D341Med (cell line): ENCODE data around the gene P2RX1.

Source experiments
- DNase-seq: peaks from one replicate; pipeline ENCODE4 v3.0.0; 2012; ENCODE audit warnings: low spot score

Gene P2RX1

DNA sequence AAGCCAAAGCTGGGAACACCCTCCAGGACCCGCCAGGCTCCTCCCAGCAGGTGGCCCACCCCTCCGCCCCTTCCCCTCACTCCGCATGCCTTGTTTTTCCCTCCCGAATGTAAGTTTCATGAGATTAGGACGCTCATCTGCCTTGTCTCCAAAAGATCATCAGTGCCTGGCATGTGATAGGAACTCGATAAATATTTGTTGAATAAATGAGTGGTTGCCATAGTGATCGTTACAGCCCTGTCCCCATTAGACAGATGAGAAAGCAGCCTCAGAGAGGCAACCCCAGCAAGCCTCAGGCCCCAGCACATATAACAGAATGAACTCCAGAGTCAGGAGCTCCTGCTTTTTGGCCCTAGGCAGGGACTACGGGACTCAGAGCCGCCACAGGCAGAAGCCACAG is 28.5 kb downstream of the P2RX1 start:
- DNase-seq: no peak

DNA sequence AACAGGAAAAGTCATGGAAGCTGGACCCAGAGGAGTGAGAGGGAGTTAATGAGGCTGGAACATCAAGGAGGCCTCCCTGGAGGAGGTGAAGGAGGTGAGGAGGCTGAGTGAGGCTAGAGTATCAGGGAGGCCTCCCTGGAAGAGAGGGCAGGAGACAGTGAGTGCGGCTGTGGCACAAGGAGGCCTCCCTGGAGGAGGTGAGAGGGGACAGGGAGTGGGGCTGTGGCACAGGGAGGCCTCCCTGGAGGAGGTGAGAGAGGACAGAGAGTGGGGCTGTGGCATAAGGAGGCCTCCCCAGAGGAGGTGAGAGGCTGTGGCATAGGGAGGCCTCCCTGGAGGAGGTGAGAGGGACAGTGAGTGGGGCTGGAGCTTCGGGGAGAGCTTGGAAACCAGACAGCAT is 28.9 kb downstream of the P2RX1 start:
- no peak for DNase-seq

DNA sequence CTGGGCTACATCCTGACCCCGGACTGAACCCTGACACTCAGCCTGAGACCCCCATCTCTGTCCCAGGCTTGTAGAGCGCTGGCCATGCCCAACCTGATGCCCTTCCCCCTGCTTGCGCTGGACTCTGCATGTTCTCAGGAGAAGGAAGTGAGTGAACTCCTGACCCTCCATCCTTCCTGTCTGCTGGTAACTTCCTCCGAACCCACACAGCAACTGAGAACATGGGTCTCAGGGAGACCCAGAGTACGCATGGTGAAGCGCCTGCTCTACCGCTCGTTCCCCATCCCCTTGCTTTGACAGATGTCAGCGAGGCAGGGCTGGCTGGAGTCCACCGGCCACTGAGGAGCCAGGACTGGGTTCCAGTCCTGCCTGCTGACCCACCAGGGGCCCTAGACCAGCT is 29.5 kb downstream of the P2RX1 start:
- DNase-seq: no peak

DNA sequence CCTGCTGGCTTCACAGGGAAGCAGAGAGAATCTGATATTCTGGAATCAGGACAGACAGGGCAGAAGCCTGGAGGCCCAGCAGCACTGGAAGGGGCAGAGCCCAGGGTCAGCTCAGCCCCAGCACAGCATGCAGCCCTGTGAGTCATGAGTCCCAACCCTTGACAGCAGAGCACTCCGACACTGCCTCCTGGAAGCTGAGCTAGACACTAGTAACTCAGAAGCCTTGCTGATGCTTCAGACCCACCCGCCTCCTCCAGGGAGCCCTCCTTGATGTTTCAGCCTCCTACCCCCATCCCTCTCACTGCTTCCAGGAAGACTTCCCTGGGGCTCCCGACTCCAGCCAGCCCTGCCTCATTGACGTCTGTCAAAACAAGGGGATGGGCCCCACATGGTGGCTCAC is 30.3 kb downstream of the P2RX1 start:
- DNase-seq: no peak

DNA sequence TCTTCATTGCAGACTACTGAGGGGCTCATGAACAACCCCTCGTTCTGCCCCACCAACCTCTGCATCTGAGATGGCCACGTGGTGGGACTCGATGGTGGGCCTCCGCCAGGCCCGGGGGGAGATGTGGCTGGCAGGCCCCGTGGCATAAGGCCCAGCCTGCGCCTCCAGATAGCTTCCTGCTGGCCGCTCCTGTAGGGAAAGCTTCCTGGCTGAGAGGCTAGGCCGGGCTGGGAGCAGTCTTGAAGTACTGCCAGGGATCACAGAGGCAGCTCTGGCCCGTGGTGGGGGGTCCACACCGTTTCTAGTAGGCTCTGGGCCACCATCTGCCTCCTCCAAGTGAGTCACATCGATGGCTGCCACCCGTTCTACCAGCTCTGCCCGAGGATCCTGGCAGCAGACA is 31.0 kb downstream of the P2RX1 start:
- no peak for DNase-seq

DNA sequence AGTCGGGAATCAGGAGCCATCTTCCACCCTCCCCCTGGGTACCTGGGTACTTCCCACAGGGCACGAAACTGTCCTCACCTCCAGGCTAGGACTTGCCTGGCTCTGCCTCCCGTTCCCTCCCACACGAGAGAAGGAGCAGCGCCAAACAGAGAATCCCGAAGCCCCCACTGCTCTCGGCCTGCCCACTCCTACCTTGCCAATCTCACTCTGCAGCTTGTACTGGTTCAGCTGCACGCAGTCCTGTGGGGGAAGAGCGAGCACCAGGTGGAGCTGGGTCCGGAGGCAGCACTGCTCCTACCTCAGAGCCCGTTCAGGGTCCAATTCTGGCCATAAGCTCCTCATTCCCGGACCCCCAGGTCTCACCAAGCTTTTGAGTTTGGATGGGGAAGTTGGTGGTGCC is 32.1 kb downstream of the P2RX1 start:
- no peak for DNase-seq

DNA sequence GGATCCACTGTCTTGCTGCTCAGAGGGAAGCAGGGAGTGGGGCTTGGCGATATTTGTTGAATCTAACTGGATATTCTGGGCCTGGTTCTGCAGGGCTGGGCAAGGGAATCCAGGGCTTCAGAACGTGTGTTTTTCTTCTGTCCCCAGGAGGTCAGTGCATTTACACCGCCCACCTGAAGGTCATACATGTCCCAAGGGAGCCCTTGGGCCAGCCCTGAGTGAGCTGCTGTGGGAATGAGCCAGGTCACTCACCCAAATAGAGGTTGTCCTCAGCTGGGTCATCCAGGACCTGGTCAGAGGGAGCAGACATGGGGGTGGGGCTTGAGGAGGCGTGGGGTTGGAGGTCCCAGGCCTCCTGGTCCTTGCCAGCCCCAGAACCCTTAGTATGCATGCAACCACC is 34.0 kb downstream of the P2RX1 start:
- DNase-seq: no peak

DNA sequence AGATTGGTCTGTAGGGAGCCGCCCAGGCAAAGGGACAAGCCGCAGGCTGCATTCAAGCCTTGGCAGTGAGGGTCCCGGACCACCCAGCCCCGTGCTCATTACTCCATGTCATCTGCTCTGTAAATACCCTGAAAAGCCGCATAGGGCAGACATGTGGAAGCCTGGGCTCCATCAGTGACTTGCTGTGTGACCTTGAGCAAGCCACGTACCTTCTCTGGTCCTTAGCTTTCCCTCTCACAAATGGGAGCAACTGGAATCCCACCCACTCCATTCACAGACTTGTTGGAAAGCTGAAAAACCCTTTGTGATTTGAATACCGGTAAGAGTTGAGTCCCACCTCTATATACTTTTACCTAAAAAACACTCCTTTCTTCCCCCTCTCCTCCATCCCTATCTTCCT is 35.3 kb downstream of the P2RX1 start:
- no peak for DNase-seq

DNA sequence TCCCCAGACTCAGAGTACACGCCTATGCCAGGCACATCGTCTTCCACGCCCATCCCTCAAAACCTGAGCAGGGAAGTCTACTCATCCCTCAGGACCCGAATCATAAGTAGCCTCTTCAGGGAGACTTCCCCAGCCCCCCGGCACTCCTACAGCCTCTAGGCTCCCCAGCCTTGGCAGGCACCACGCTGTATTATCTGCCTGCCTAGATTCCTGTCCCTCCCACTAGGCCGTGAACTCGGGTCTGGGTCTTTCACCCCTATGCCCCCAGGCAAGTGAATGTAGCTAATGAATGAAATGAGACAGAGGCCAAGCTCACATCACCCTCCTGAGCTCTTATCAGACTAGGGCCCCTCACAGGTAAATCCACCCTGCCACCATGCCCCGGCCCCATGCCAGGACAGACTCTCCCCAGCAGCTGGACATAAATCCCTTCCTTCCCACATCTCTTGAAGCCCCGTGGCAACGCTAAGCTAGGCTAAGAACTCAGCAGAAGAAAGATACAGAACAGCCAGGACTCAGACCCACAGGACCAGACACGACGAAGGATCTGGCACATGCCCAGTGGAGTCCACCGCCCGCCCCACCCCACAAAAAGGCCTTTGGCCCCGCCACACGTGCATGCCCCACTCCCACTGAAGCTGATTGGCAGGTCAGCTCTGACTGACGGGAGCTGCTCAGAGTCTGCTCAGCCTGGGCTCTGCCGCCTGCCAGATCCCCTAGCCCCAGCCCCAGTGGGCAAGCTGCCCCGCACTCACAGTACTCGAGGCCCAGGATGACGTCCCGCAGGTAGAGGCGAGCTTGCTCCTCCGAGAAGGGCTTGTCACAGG is 36.5 kb downstream of the P2RX1 start:
- peak; percentile 49 for DNase-seq

DNA sequence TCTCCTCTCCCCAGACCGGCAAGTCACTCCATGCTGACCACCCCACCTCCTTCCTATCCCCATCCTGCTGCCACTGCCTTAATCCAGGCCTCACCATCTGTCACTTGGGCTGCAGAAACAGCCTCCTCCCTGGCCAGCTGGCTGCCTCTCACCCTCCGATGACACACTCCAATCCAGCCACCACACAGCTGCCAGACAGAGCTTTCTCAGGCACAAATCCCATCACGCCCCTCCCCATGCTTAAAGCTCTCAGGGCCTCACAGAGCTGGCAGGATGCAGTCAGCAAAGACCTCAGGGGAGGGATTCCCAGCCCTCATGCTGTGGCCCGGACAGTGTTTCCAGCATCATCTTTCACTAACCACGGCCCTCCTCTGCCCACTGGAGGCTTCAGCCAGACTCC is 37.1 kb downstream of the P2RX1 start:
- DNase-seq: peak; percentile 82

DNA sequence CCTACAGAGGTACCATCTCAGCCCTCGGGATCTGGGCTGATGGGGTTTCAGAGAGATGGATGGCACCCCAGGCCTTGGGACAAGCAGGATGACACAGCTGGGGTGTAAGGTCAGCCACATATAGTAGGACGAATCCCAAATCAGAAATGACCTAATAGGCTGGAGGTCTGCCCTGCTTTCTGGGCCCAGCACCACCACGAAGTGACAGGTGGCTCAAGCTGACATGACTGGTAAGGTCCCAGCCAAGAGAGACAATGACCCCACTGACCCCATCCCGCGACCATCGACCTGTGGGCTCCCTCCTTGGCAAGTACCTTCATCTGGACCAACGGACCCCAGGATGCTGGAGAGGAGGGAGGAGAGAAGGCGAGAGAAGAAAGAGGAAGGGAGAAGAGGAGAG is 39.0 kb downstream of the P2RX1 start:
- DNase-seq: no peak

DNA sequence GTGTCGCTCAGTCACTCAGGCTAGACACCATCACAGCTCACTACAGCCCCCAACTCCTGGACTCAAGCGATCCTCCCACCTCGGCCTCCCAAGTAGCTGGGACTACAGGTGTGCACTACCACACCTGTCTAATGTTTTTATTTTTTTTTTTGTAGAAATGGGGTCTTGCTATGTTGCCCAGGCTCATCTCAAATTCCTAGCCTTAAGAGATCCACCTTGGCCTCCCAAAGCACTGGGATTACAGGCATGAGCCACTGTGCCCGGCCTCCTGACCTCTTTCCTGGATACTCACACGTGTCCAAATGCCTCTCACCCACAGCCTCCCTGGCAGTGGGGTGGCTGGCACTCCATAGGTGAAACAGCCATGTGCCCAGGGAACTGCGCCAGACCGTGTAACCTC is 40.9 kb downstream of the P2RX1 start:
- DNase-seq: no peak

DNA sequence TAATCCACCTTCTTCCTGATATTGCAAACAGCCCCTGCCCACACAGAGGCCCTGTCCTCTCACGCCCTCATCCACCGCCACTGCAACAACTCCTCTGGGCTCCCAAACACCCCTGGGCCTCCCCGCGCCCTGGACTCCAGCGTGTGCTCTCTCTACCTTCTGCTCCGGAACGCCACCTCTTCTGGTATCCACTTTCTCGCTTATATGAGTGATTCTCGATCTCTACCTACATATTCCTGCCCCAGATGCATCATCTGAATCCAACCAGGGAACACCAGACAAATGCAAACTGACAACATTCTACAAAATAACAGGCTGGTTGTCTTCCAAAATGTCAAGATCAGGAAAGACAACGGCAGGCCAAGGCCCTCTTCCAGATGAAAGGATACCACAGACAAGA is 42.4 kb downstream of the P2RX1 start:
- no peak for DNase-seq

DNA sequence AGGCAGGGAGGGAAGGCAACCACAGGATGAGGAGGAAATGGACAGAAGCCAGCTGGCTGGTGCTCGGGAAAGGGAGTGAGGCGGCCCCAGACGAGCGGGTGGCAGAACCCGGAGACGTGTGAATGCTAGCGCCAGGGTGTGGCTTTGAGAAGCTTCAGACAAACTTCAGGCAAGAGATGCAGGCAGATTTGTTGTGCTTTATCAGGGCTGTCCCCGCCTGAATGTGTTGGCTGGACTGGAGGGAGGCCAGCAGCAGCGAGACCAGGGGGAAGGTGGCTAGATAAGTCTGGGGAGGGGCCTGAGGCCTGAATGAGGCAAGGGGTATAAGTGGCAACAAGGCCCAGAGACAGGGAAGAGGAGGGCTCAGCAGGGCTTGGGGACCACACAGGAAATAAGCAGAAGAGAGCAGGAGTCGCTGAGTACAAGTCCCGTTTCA is 45.4 kb downstream of the P2RX1 start:
- DNase-seq: no peak

DNA sequence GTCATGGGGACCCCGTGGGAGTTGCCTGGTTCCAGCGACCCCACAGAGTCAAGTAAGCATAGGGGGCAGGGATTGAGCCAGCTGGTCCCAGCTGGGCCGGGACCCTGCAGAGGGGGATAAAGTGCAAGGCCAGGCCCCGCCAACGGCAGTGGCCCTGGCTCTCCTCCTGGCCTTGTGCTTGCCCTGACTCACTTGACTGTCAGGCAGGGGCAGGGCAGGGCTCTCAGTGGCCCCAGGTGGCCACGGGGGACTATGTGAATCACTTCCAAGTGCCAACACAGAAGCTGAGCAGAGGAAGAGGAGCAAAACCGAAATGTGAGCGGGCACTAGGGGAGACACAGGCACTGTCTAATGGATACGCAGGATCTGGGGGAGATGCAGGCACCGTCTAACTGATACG is 48.7 kb downstream of the P2RX1 start:
- no peak for DNase-seq

DNA sequence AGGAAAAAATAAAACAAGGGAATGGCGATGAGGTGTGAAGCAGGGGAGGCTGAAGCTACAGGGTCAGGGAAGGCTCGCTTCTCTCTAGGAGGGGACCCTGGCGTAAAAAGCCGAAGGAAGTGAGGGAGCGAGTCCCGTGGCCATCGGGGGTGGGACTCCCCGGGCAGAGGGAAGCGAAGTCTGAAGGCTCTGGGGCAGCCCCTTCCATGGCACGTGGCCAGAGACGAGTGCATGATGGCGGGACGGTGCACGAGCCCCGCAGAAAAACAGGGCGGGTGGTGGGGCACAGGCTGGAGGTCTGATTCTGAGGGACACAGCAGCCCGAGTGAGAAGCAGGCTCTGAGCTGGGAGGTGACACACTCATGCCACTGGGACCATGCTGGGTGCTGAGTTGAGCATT is 49.2 kb downstream of the P2RX1 start:
- DNase-seq: no peak

DNA sequence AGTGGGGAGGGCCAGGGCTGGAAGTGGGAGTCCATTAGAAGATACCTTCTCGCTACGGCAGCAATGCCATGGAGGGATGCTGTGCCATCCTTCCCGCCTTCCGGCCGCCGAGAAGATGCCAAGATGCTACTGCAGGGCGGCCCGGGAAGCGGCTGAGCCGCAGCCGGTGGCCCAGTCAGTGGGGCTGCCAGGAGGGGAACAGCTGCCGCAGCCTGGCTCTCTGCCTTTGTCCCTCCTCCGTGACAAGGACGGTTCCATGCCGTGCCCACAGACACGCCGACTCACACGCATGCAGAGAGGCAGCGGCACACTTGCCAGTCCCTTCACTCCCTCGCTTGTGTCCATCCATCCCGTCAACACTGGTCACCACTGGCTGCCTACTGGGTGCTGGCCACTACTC is 50.0 kb downstream of the P2RX1 start:
- no peak for DNase-seq

DNA sequence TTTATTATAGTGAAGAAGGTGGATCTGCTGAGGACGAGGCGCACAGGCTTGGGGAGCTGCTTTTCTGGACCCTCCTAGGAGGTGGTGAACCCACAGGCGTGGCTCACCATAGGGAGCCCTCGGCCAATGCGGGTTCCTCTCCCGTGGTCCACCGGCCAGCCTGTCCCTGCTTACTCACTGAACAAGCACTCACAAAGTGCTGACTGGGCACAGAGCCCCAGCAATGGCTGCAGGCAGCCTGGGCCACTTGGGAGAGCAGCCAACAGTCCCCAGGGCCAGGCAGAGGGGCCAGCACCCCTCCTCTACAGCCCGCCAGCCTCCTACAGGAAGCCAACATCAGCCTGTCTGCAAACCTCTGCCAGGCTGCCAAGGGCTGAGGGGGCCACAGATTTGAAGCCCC is 51.1 kb downstream of the P2RX1 start:
- no peak for DNase-seq

DNA sequence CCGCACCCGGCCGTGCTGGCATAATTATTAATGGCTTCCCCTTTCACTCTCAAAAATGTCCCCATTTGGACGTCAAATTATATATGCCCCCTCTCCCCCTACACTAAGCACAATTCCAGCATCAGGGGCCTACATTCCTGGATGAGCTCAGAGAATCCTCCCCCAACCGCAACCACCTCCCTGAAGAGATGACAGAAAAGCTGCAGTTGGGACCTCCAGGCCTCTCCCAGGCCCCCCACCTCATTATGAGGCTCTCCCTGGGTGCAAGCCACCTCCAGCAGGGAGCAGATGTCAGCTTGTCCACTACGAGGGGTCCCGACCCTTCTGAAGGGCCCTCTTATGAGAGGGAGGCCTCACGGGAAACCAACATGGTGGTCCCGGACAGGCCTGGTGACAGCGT is 51.7 kb downstream of the P2RX1 start:
- DNase-seq: no peak

DNA sequence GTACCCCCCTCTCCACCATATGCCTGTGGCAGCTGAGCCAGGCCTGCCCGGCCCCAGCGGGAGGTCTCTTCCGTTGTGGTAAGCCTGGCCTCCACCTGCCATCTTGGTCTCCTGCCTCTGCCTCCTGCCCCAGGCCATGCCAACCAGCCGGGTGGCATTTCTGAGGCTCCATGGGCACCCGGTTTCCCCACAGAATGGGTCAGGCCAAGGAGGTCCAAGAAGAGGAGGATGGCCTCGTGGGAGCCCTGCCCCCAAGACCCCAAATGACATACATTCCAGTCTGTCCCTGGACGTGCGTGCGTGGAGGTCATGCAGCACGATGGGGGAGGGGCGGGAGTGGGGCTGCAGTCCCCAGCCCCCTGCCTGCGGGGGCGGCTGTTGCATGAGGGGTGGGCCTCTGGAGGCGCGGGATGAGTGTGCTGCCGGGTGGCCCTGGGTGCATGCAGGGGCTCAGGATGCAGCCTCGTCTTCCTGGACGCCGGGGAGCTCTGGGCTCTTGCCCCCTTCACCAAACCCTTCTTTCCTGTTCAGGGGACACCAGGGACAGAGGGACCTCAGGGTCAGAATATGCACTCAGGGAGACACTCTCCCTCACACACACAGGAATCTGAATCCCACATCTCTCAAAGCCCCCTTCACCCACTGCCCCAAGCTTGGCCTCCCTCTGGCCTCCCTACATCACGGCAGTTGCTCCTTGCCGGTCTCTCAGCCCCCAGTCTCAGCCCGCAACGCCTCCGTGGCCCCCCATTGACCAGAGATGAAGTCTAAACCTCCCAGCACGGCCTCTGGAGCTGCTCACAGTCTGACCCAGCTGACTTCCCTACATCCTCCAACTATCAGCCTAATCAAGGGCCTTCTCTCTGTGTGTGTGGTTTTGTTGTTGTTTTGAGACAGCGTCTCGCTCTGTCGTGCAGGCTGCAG is 54.2 kb downstream of the P2RX1 start:
- no peak for DNase-seq

DNA sequence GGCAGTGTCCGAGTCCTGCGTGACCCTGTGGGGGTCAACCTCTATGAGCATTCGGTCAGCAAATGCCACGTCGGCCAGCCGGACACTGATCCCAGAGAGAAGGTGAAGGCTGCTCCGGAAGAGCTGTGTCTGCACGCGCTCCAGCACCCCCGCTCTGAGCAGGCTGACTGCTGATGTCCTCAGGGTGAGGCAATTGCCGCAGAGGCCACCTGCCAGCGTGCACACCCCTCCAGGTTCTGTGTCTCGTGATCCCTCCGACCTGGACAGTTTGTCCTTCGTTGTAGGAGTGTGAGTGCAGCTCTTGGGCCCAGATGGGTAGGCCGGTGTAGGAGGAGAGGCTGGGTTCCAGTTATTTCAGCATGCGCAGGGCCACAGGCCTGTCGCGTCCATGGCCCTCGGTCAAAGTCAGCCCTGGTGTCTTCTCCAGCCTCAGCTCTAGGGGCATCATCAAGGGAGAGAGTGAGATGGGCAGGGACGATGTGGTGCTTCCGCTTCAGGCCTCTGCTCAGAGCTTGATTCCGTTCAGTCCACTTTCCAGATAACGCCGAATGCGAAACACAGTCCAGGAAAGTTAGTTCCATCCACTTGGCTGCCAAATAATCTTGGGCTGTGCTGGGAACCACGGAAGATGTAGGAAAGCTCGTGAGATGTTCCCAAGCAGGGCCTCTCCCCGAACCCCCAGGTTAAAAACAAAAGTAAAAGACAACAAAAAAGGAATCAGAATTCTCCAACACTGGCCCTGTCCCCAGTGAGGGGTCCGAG is 55.1 kb downstream of the P2RX1 start:
- DNase-seq: no peak

DNA sequence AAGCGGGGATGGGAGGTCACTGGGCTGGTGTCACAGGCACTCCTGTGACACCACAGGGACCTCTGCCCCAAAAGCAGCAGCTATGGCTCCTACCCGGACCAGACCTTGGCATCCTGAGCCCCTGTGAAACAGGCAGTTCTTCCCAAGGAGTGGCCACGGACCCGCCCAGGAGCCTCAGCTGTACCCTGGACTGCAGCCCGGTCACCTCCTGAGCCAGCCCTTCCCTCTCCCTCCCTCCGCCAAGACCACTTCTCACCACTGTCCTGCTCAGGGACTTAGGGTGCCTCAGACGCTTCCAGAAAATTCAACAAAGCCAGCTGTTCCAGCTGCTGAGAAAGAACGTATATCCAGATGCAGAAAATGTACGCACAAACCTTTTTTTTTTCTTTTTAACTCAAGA is 56.3 kb downstream of the P2RX1 start:
- DNase-seq: no peak
